GM21528 (cell line): ENCODE data around the gene GFM1.
A peak's percentile ranks its signal among the peaks of the same experiment; 100 is the strongest.

Experiments
- ATAC-seq: cut with Tn5 transposase; IDR thresholded peaks from one replicate; pipeline ENCODE4 v1.9.1; 2021; ENCODE audit warnings: mild to moderate bottlenecking, moderate library complexity; ENCODE audit not compliant: unreplicated experiment, low FRiP score

GFM1 gene

GRCh38 chr3:158644345-158644908 is at the start of gene GFM1:
Gene GFM1 (plus strand): TSS chr3:158644527. CDS start chr3:158644635, 108 bp downstream.
- peak; percentile 99 for ATAC-seq

- ATAC-seq, result no peak
Observed at GRCh38 chr3:158600787-158601186, 43.5 kb upstream of the GFM1 start.

GRCh38 chr3:158602227-158602626 is 42.1 kb upstream of the GFM1 start:
- ATAC-seq, result no peak

- ATAC-seq, result no peak
Observed at GRCh38 chr3:158617982-158618875, 26.1 kb upstream of the GFM1 start.

- ATAC-seq, result no peak
Observed at GRCh38 chr3:158625881-158626280, 18.4 kb upstream of the GFM1 start.

- ATAC-seq, result no peak
Observed at GRCh38 chr3:158631981-158632380, 12.3 kb upstream of the GFM1 start.

- no peak for ATAC-seq
Observed at GRCh38 chr3:158640646-158641045, 3.7 kb upstream of the GFM1 start.

- ATAC-seq, result no peak
Observed at GRCh38 chr3:158642005-158642404, 2.3 kb upstream of the GFM1 start.

GRCh38 chr3:158642474-158643210 is 1.7 kb upstream of the GFM1 start:
- no peak for ATAC-seq

- no peak for ATAC-seq
Observed at GRCh38 chr3:158649791-158650190, 5.5 kb downstream of the GFM1 start.

- no peak for ATAC-seq
Observed at GRCh38 chr3:158651192-158651591, 6.9 kb downstream of the GFM1 start.

- ATAC-seq, result no peak
Observed at GRCh38 chr3:158652463-158652862, 8.1 kb downstream of the GFM1 start.

GRCh38 chr3:158658889-158659288 is 14.6 kb downstream of the GFM1 start:
- ATAC-seq, result no peak

GRCh38 chr3:158659454-158660237 is 15.3 kb downstream of the GFM1 start:
- ATAC-seq, result peak; percentile 93

- ATAC-seq, result no peak
Observed at GRCh38 chr3:158660711-158661110, 16.4 kb downstream of the GFM1 start.

GRCh38 chr3:158663246-158663645 is 18.9 kb downstream of the GFM1 start:
- ATAC-seq, result no peak

GRCh38 chr3:158663832-158664231 is 19.5 kb downstream of the GFM1 start:
- ATAC-seq, result no peak

GRCh38 chr3:158666416-158666815 is 22.1 kb downstream of the GFM1 start:
- ATAC-seq, result no peak

GRCh38 chr3:158668506-158668905 is 24.2 kb downstream of the GFM1 start:
- ATAC-seq, result no peak

- no peak for ATAC-seq
Observed at GRCh38 chr3:158671821-158672214, 27.5 kb downstream of the GFM1 start.
